Measurements from ENCODE around the gene NEURL1.

Gene NEURL1

GRCh38 chr10:103548006-103548405 lies 54.5 kb downstream of the NEURL1 start:
- DNase-seq: no peak

DNA sequence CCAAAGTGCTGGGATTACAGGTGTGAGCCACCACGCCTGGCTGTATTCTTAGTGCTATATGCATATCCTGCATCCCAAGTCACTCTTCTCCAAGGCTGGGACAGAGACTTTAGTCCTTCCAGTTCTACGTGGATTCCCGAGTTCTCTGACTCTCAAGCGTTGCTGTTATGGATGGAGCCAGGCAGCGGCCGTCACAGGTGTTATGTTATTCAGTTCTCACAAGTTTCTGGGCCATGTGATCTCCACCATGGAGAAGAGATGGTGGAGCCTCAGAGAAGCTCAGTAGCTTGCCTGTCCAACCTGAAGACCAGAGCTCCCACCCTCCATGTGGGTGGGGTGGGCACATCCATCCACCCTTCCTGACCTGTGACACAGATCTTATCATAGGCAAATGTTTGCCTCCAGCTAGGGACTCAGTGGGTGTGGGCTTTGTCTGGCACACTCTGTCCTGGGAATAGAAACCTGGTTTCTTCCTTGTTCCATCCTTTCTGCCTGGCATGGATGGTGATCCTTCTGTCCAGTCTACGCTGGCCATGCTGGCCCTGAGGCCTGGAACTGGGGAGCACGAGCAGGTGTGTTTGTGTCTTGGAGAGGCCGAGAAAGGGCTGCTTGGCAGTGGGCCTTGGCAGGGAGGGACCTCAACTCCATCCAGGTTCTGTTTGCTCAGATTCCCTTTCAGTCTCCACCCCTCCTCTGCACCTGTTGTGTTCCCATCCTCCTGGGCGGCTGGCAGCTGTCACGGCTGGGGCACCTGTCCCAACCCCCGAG lies 55.3 kb downstream of the NEURL1 start:
- DNase-seq: no peak

DNA sequence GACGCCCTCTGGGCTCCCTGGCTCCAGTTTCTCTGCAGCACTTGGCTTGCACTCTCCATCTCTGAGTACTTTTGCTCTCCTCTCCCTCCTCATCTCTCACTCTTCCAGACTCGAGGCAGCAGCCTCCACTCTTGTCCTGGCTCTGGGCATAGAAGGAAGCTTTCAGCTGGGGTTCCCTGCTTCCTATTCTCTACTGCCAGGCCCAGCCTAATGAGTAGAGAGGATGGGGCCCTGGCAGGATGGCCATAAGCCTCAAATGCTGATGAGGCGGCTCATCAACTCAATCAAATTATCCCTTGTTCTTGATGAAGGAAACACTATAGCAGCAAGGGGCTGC lies 55.8 kb downstream of the NEURL1 start:
- DNase-seq: no peak

DNA sequence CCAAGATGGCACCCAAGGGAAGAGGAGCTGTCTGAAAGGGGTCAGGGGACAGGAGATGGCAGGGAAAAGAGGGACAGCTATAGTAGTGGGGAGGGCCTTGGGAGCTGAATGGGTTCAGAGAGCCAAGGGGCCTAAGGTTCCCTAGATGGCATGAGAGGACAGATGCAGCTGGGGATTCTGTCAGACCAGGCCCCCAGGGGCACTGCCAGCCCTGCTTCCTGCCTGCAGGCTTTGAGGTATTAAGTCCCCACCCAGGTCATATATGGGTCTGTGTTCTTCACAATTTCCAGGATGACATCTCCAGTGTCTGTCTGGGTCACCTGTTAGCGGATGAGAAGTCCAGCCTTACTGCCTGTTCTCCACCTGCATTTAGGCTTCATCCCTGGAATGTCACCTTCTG lies 56.7 kb downstream of the NEURL1 start:
- no peak for DNase-seq

DNA sequence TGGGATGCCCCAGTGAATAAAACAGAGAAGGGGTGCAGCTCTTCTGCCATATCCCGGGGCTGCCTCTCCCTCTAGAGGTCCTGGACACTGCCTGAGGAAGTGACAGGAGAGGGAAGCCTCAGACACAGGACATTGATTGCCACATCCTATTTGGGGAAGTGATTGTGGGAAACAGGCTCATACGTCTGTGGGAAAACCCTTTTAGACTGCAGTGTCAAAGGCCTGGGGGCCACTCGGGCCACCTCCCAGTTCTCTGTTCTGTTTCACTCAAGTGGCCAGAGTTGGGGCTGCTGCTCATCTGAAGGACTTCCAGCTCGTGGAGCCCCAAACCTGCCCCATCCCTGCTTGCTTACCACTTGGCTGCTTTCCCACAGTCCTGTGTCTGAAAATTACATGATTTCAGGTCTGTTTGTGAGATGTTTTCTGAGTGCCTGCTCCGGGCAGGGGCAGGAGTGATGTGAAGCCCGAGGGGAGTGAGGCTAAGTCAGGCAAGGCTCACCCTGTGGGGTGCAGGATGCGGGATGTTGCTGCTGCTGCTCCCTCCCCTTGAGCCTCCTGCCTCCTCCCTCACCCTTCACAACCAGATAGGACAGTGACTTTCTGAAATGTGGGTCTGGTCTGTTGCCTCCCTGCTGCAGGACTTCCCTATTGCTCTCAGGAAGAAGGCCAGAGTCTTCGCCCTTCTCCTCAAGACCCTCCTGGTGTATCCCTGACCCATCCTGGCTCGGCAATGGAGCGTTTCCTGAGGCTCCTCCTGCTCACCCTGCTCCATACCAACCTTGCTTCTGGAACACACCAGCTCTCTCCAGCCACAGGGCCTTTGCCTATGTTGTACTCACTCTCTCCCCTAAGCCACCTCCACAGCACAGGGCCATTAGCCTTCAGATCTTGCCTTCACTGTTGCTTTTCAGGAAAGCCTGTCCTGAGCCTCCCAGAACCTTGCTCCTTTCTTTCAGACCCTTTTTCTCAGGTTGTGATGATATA lies 58.4 kb downstream of the NEURL1 start:
- no peak for DNase-seq

GRCh38 chr10:103552856-103553742 lies 59.6 kb downstream of the NEURL1 start:
- peak in 1 of 5 experiments; percentile 11 for DNase-seq

DNA sequence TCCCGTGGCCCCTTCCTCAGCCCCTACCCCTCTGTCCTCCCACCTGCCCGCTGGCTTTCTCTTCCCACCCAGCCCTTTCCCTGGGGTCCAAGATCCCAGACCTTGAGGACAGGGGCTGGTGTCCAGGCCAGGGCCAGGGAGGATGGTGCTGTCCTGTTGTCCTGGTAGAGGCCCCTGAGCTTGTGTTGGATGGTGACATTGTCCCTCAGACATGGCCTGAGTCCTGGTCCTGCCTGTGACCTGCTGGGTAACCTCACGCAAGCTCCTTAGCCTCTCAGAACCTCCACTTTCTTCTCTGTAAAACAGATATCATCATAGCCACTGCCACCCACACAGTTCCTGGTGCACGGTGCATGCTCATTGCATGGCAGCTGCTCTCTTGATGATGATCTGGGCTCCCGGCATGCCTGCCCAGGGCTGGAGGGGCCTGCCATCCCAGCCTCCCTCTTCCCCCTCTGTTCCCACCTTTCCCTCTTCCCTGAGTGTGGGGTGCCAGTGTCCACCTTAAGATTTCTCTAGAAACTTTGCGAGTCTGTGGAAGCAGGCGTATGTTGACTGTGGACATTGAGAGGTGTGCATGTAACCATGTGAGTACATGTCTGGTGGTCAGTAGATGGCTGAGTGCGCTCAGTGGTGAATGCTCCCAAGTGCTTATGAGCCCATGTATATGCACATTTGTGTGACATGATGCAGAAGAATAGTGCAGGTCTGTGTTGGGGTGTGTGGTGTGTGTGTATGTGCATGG lies 60.4 kb downstream of the NEURL1 start:
- peak in 2 of 5 experiments; percentile 33 to 51 for DNase-seq

DNA sequence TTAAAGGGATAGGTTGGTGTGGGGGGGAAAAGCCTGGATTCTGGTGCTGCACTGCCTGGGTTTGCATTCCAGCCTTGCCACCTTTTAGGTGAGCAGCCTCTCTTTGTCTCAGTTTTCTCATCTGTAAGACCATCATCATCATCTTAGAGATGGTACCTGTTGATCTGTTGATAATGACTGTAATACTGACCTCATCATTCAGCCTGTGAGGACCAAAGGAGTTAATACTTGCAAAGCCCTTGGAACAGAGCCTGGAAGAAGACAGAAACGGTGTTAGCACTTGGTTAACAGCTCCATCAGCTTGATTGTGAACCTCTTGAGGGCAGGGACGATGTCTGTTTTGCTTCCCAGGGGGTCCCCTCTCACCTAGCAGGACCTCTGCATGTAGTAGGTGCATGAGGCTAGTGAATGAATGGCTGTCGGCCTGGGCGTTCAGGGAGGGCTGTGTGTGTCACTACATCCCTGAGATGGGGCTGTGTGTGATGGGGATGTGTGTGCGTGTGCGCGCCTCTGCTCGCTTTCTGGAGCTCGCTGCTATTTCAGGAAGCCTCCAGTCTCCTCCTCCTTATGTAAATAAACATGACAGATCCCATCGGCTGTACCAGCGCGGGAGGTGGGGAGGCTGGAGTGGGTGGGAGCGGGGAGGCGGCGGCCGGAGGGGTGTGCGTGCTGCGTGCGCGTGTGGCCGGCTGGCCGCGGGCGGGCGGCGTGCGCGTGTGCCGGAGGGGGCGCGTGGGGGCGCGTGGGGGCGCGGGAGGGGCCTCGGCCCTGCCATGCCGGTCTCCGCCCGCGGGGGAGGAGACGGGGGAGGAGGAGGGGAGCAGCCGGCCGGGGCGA lies 61.2 kb downstream of the NEURL1 start:
- DNase-seq: peak in 1 of 5 experiments; percentile 58

GRCh38 chr10:103555325-103555649 lies 61.8 kb downstream of the NEURL1 start:
- no peak for DNase-seq

- no peak for DNase-seq
Observed at GRCh38 chr10:103555712-103556111, 62.2 kb downstream of the NEURL1 start.

DNA sequence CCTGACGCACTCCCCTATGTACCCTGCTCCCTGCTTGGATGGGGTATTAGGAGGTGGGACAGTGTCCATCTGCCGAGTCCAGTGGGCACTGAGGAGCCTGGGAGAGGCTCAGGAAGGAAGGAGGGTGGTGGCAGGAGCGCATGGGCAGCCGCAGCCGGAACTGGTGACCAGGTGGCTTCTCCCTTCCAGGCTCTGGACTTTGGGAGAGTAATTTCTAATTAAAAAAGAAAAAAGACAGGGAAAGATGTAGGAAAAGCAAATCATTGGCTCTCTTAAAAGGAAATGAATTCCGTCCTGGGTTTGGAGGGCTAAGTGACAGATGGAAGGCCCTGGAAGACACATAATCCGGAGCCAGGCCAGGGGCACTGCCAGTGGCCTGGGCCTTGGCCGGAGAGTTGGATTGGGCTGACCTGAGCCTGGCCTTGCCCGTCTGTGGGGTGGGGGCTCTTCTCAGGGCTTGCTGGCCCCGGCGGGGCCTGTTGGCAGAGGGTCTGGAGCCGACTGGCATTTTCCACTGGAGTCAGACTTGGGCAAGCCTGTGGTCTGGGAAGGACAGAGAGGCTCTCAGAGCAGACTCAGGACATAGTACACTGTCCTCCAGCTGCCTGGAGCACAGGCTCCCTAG lies 63.0 kb downstream of the NEURL1 start:
- no peak for DNase-seq

GRCh38 chr10:103557455-103557854 lies 64.0 kb downstream of the NEURL1 start:
- no peak for DNase-seq

DNA sequence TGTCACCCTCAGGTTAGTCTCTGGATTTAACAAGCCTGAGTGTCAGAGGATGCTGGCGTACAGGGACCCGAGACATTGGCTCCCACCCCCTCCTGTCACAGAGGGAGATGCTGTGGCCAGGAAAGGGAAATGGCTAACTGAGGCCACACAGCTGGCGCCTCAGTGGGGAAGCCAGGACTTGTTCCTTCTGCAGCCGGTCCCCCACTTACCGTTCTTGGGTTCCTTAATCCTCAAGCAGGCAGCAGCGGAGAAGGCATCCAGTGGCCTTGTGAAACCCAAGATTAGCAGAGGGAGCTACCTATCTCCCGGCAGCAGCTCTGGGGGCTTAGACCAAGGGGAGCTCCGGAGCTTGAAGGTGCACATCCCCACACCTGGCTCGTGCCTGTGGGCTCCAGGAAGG lies 65.4 kb downstream of the NEURL1 start:
- DNase-seq: no peak

GRCh38 chr10:103559776-103560175 lies 66.3 kb downstream of the NEURL1 start:
- DNase-seq: no peak

GRCh38 chr10:103560886-103561285 lies 67.4 kb downstream of the NEURL1 start:
- DNase-seq: no peak

DNA sequence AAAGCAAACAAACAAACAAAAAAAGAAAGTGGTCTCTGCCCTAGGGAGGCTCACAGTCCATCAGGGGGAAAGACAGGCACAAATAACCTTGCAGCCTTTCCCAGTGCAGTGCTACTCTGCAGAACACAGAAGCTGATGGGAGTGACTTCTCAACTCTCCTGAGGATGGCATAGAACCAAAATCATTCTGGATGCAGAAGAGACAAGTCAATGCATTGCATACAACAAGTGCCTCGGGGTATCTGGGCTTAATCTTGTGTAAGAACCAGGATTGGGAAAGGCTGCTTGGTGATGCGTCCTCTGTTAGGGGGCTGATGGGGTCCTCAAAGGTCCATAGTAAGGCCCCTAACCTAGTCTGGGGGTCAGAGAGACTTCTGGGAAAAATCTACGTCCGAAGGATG lies 68.9 kb downstream of the NEURL1 start:
- DNase-seq: no peak

- no peak for DNase-seq
Observed at GRCh38 chr10:103563231-103564115, 70.0 kb downstream of the NEURL1 start.

DNA sequence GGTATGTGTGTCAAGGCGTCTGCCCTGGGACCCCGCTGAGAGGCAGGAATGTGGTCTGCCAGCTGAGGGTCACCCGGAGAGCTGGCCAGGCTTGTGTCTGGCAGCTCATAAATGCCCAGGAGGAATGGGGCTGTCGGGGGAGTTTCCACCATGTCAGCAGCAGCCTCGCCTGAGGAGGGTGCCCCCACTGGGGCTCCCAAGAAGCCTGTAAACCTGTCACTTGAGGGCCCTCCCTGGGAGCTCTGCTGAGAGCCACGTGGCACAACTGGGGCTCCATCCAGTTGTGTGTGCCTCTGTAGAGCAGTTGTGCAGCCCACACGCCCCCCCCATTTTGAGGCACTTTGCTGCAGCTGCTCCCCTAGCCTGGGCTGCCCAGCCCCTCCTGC lies 70.6 kb downstream of the NEURL1 start:
- DNase-seq: no peak

GRCh38 chr10:103564776-103565520 lies 71.4 kb downstream of the NEURL1 start:
- peak in 3 of 5 experiments; percentile 17 to 29 (median 25) for DNase-seq

Measured in T-helper 2 cell (primary cell).